ENCODE results near the gene KHK.

Gene KHK

GRCh38 chr2:27040282-27040681 lies 46.3 kb upstream of the KHK start:
- H3K27me3 ChIP-seq: no peaks in the 10 kb centered on the region
- H3K36me3 ChIP-seq: peaks cover 62% of the 10 kb centered on the region
- H3K4me3 ChIP-seq (ENCODE audit: low read depth, low read length): no peak overlapping the region
- TF ChIP-seq CTCF (IDR thresholded peaks at IDR 0.05; ENCODE audit: low read depth, low read length): no peak
- no peak for DNase-seq
- H3K4me1 ChIP-seq: peaks cover 7% of the 10 kb centered on the region; the same call in 1 of the 2 replicates
- H3K9me3 ChIP-seq: no peaks in the 10 kb centered on the region

- Histone ChIP-seq H3K27me3 (no peaks in the 10 kb centered on the region), H3K4me1 (peaks cover 7% of the 10 kb centered on the region; the same call in 1 of the 2 replicates), H3K9me3 (no peaks in the 10 kb centered on the region), H3K36me3 (peaks cover 47% of the 10 kb centered on the region), H3K4me3 (ENCODE audit: low read depth, low read length) (no peak overlapping the region)
- no peak for DNase-seq
- no peak for TF ChIP-seq CTCF (IDR thresholded peaks at IDR 0.05; ENCODE audit: low read depth, low read length)
These were observed 44.8 kb upstream of the KHK start for GRCh38 chr2:27041752-27042151.

GRCh38 chr2:27042159-27042661 lies 44.4 kb upstream of the KHK start:
- DNase-seq: no peak

GRCh38 chr2:27042985-27043634 lies 43.5 kb upstream of the KHK start:
- Histone ChIP-seq H3K36me3 (peaks cover 35% of the 10 kb centered on the region), H3K4me1 (peaks cover 7% of the 10 kb centered on the region; the same call in 1 of the 2 replicates), H3K4me3 (ENCODE audit: low read depth, low read length) (no peak overlapping the region), H3K9me3 (no peaks in the 10 kb centered on the region), H3K27me3 (no peaks in the 10 kb centered on the region)
- DNase-seq: no peak
- TF ChIP-seq CTCF (IDR thresholded peaks at IDR 0.05; ENCODE audit: low read depth, low read length): no peak

More at GRCh38 chr2:27042159-27042661, 44.4 kb upstream of the KHK start:
- Histone ChIP-seq H3K4me1 (peaks cover 7% of the 10 kb centered on the region; the same call in 1 of the 2 replicates), H3K9me3 (no peaks in the 10 kb centered on the region), H3K4me3 (ENCODE audit: low read depth, low read length) (no peak overlapping the region), H3K27me3 (no peaks in the 10 kb centered on the region), H3K36me3 (peaks cover 42% of the 10 kb centered on the region)
- no peak for TF ChIP-seq CTCF (IDR thresholded peaks at IDR 0.05; ENCODE audit: low read depth, low read length)

GRCh38 chr2:27049422-27050280 lies 36.9 kb upstream of the KHK start:
- TF ChIP-seq CTCF (IDR thresholded peaks at IDR 0.05; ENCODE audit: low read depth, low read length): no peak
- H3K36me3 ChIP-seq: peaks cover 5% of the 10 kb centered on the region; the same call in 1 of the 2 replicates
- no peaks in the 10 kb centered on the region for H3K27me3 ChIP-seq
- no peaks in the 10 kb centered on the region for H3K9me3 ChIP-seq
- peak; percentile 68 for DNase-seq
- H3K4me3 ChIP-seq (ENCODE audit: low read depth, low read length): peak overlapping the region; percentile 79
- no peaks in the 10 kb centered on the region for H3K4me1 ChIP-seq

Data from BE2C (cell line).